HEK293 (cell line): Measurements from ENCODE around the gene TNS3.

Source experiments
- CTCF ChIA-PET: fragments of 350-600 bp; formaldehyde crosslinking; extraction: SDS; loops from one replicate; lab custom pipeline; 2021; ENCODE audit warnings: antibody characterized with exemption; lab: Yijun Ruan, JAX
- POLR2A ChIA-PET: fragments of 300-600 bp; formaldehyde crosslinking; extraction: SDS; loops from one replicate; lab custom pipeline; 2020; ENCODE audit warnings: antibody characterized with exemption, inconsistent platforms; lab: Yijun Ruan, JAX
- H3K27ac ChIP-seq: fragments of 200-500 bp; sonication (Bioruptor generic); 2 replicates; pipeline ENCODE4 v1.5.1; 2014; ENCODE audit warnings: low read depth, low read length, control low read depth, inconsistent platforms; ENCODE audit errors: extremely low read depth
- H3K36me3 ChIP-seq, 2 experiments: fragments of 200-500 bp in 1 of 2; sonication (Bioruptor generic) in 1 of 2; 1 replicate in 1 of 2; 2 replicates in 1 of 2; pipeline ENCODE4 v1.5.1; 2014 to 2017; ENCODE audit warnings: inconsistent platforms in 2 of 2, low read length in 2 of 2; ENCODE audit not compliant: control insufficient read depth in 2 of 2, insufficient read depth in 1 of 2
- H3K4me1 ChIP-seq: fragments of 200-500 bp; sonication (Bioruptor generic); 2 replicates; pipeline ENCODE4 v1.5.1; 2014; ENCODE audit warnings: mild to moderate bottlenecking, low read length, inconsistent platforms; ENCODE audit not compliant: control insufficient read depth, insufficient read depth
- H3K4me3 ChIP-seq: 2 replicates; pipeline ENCODE4 v1.5.1; 2011; ENCODE audit warnings: low read depth, mild to moderate bottlenecking, control low read depth, low read length, moderate library complexity
- H3K9me3 ChIP-seq: fragments of 200-500 bp; sonication (Bioruptor generic); 2 replicates; pipeline ENCODE4 v1.5.1; 2014; ENCODE audit warnings: low read depth, low read length, inconsistent platforms; ENCODE audit not compliant: control insufficient read depth, insufficient read depth
- BCL6B ChIP-seq: fragments of 450-650 bp; formaldehyde crosslinking; IDR thresholded peaks from 2 replicates; pipeline ENCODE4 v1.5.1; 2017; ENCODE audit warnings: missing biosample characterization, missing genetic modification characterization
- HOXA7 ChIP-seq: sonication (generic); formaldehyde crosslinking; IDR thresholded peaks from 2 replicates; pipeline ENCODE4 v1.8.1; 2022; ENCODE audit warnings: missing genetic modification reagents, borderline replicate concordance
- REPIN1 ChIP-seq: fragments of 450-650 bp; formaldehyde crosslinking; IDR thresholded peaks from 2 replicates; pipeline ENCODE4 v1.5.1; 2017; ENCODE audit warnings: missing biosample characterization, missing genetic modification characterization, low read depth
- REST ChIP-seq: fragments of 450-650 bp; formaldehyde crosslinking; IDR thresholded peaks from 2 replicates; pipeline ENCODE4 v1.5.1; 2016; ENCODE audit warnings: missing biosample characterization, missing genetic modification characterization
- ZBTB44 ChIP-seq: fragments of 450-650 bp; IDR thresholded peaks from 2 replicates; pipeline ENCODE4 v1.5.1; 2018; ENCODE audit warnings: missing biosample characterization, mild to moderate bottlenecking, missing genetic modification characterization
- ZBTB7A ChIP-seq: fragments of 450-650 bp; formaldehyde crosslinking; IDR thresholded peaks from 2 replicates; pipeline ENCODE4 v1.5.1; 2016; ENCODE audit warnings: low read depth, missing biosample characterization, missing genetic modification characterization
- ZNF133 ChIP-seq: fragments of 450-650 bp; formaldehyde crosslinking; IDR thresholded peaks from 2 replicates; pipeline ENCODE4 v1.5.1; 2016; ENCODE audit warnings: missing biosample characterization, missing genetic modification characterization
- ZNF140 ChIP-seq: fragments of 450-650 bp; formaldehyde crosslinking; IDR thresholded peaks from 2 replicates; pipeline ENCODE4 v1.5.1; 2016; ENCODE audit warnings: missing biosample characterization, missing genetic modification characterization
- ZNF157 ChIP-seq: fragments of 450-650 bp; formaldehyde crosslinking; IDR thresholded peaks from 2 replicates; pipeline ENCODE4 v1.5.1; 2016; ENCODE audit warnings: missing biosample characterization, missing genetic modification characterization
- ZNF16 ChIP-seq: fragments of 450-650 bp; formaldehyde crosslinking; IDR thresholded peaks from 2 replicates; pipeline ENCODE4 v1.5.1; 2016; ENCODE audit warnings: low read depth, missing biosample characterization, missing genetic modification characterization
- ZNF202 ChIP-seq: fragments of 450-650 bp; formaldehyde crosslinking; IDR thresholded peaks from 2 replicates; pipeline ENCODE4 v1.5.1; 2016; ENCODE audit warnings: missing biosample characterization, missing genetic modification characterization, borderline replicate concordance
- ZNF223 ChIP-seq: fragments of 450-650 bp; formaldehyde crosslinking; IDR thresholded peaks from 2 replicates; pipeline ENCODE4 v1.5.1; 2016; ENCODE audit warnings: missing biosample characterization, missing genetic modification characterization
- ZNF426 ChIP-seq: fragments of 450-650 bp; formaldehyde crosslinking; IDR thresholded peaks from 2 replicates; pipeline ENCODE4 v1.5.1; 2017; ENCODE audit warnings: missing biosample characterization, missing genetic modification characterization, mild to moderate bottlenecking, inconsistent platforms, moderate library complexity
- ZNF777 ChIP-seq: fragments of 450-650 bp; formaldehyde crosslinking; IDR thresholded peaks from 2 replicates; pipeline ENCODE4 v1.5.1; 2017; ENCODE audit warnings: missing biosample characterization, missing genetic modification characterization, borderline replicate concordance
- ZNF785 ChIP-seq: fragments of 450-650 bp; formaldehyde crosslinking; IDR thresholded peaks from 2 replicates; pipeline ENCODE4 v1.5.1; 2016; ENCODE audit warnings: missing biosample characterization, missing genetic modification characterization

Gene TNS3

GRCh38 chr7:47303014-47303694 is 278.8 kb downstream of the TNS3 start:
- TF ChIP-seq ZNF157 (tag by site-specific recombination) = no peak
- TF ChIP-seq ZBTB44 (tag by site-specific recombination) = no peak
- no peak for TF ChIP-seq HOXA7
- TF ChIP-seq ZNF777 (tag by site-specific recombination) = no peak
- no peak for TF ChIP-seq ZNF223 (tag by site-specific recombination)
- TF ChIP-seq ZNF202 (tag by site-specific recombination) = no peak
- TF ChIP-seq ZNF140 (tag by site-specific recombination) = no peak
- no peak for TF ChIP-seq REPIN1 (tag by site-specific recombination)
- TF ChIP-seq BCL6B (tag by site-specific recombination) = no peak
- no peak for TF ChIP-seq ZNF133
- no peak for TF ChIP-seq ZNF785 (tag by site-specific recombination)
- no peak for TF ChIP-seq ZNF426 (tag by site-specific recombination)
- CTCF ChIA-PET = interaction anchor here (0.7 kb wide), 1 partner anchor 30 kb away, joined by 3 read pairs; no protein-coding TSS in a partner anchor
- Histone ChIP-seq H3K4me3 (no peak overlapping the region), H3K9me3 (no peaks in the 10 kb centered on the region), H3K36me3 (no peaks in the 10 kb centered on the region), H3K4me1 (no peaks in the 10 kb centered on the region), H3K27ac (no peak overlapping the region)
- POLR2A ChIA-PET = no interaction called here

GRCh38 chr7:47302560-47302959 is 279.4 kb downstream of the TNS3 start:
- CTCF ChIA-PET = no interaction called here
- TF ChIP-seq ZNF16 (tag by site-specific recombination) (no peak), ZBTB7A (tag by site-specific recombination) (no peak), REST (no peak)
- POLR2A ChIA-PET = no interaction called here
- H3K36me3 ChIP-seq = no peaks in the 10 kb centered on the region
- no peaks in the 10 kb centered on the region for H3K9me3 ChIP-seq
- H3K4me1 ChIP-seq = no peaks in the 10 kb centered on the region
- H3K27ac ChIP-seq = no peak overlapping the region
- H3K4me3 ChIP-seq = no peak overlapping the region
